Ishikawa (cell line): ENCODE data around the gene GUCY1A1.

Experiments
- CEBPB ChIP-seq: IDR thresholded peaks from 2 replicates; pipeline ENCODE4 v1.6.1; 2012
- CREB1 ChIP-seq: IDR thresholded peaks from 2 replicates; pipeline ENCODE4 v1.6.1; 2012; ENCODE audit warnings: low read depth
- EGR1 ChIP-seq: IDR thresholded peaks from 2 replicates; pipeline ENCODE4 v1.6.1; 2012
- EP300 ChIP-seq: IDR thresholded peaks from 2 replicates; pipeline ENCODE4 v1.6.1; 2012; ENCODE audit warnings: borderline replicate concordance
- FOXM1 ChIP-seq: IDR thresholded peaks from 2 replicates; pipeline ENCODE4 v1.6.1; 2012; ENCODE audit warnings: low read depth, borderline replicate concordance
- MAX ChIP-seq: IDR thresholded peaks from 2 replicates; pipeline ENCODE4 v1.6.1; 2012
- NFIC ChIP-seq: IDR thresholded peaks from 2 replicates; pipeline ENCODE4 v1.6.1; 2012
- RAD21 ChIP-seq: IDR thresholded peaks from 2 replicates; pipeline ENCODE4 v1.6.1; 2012; ENCODE audit warnings: low read depth
- REST ChIP-seq: IDR thresholded peaks from 2 replicates; pipeline ENCODE4 v1.6.1; 2012; ENCODE audit warnings: low read depth, mild to moderate bottlenecking
- TAF1 ChIP-seq: IDR thresholded peaks from 2 replicates; pipeline ENCODE4 v1.6.1; 2012; ENCODE audit warnings: low read depth, mild to moderate bottlenecking
- TCF12 ChIP-seq: IDR thresholded peaks from 2 replicates; pipeline ENCODE4 v1.6.1; 2012; ENCODE audit warnings: low read depth
- TEAD4 ChIP-seq: IDR thresholded peaks from 2 replicates; pipeline ENCODE4 v1.6.1; 2012
- USF1 ChIP-seq: IDR thresholded peaks from 2 replicates; pipeline ENCODE4 v1.6.1; 2012
- YY1 ChIP-seq: IDR thresholded peaks from 2 replicates; pipeline ENCODE4 v1.6.1; 2012; ENCODE audit warnings: low read depth
- ZBTB7A ChIP-seq: IDR thresholded peaks from 2 replicates; pipeline ENCODE4 v1.6.1; 2012; ENCODE audit warnings: low read depth

The GUCY1A1 gene

GRCh38 chr4:155774033-155774432 lies 107.4 kb downstream of the GUCY1A1 start:
- no peak for TF ChIP-seq CREB1
- no peak for TF ChIP-seq TAF1
- TF ChIP-seq MAX = no peak
- TF ChIP-seq ZBTB7A = no peak
- no peak for TF ChIP-seq RAD21
- TF ChIP-seq NFIC = no peak
- TF ChIP-seq FOXM1 = no peak
- no peak for TF ChIP-seq EGR1
- no peak for TF ChIP-seq YY1
- TF ChIP-seq CEBPB = no peak
- no peak for TF ChIP-seq USF1
- no peak for TF ChIP-seq EP300
- TF ChIP-seq TCF12 = no peak
- TF ChIP-seq REST = no peak
- TF ChIP-seq TEAD4 = no peak

- TF ChIP-seq EP300 = no peak
Measured at GRCh38 chr4:155777971-155778735, 111.5 kb downstream of the GUCY1A1 start.

- TF ChIP-seq CEBPB (no peak), FOXM1 (no peak), NFIC (no peak), TEAD4 (no peak), TAF1 (no peak), ZBTB7A (no peak), TCF12 (no peak), MAX (no peak), YY1 (no peak), RAD21 (no peak), REST (no peak), CREB1 (no peak), EGR1 (no peak), EP300 (no peak), USF1 (no peak)
Measured at GRCh38 chr4:155780775-155781174, 114.1 kb downstream of the GUCY1A1 start.

GRCh38 chr4:155781249-155781831 lies 114.7 kb downstream of the GUCY1A1 start:
- no peak for TF ChIP-seq CEBPB
- no peak for TF ChIP-seq FOXM1
- TF ChIP-seq USF1 = no peak
- no peak for TF ChIP-seq MAX
- TF ChIP-seq CREB1 = no peak
- TF ChIP-seq EP300 = no peak
- TF ChIP-seq TEAD4 = no peak
